Stimulated activated memory B cell treated with anti-CD40 and anti-IgM and Interleukin-4, amounts not matched to agents 10 μg/mL and 1 μg/mL and 100 μg/mL, for 72 hours (primary cell): ENCODE results near the gene PRICKLE2.

Experiments
- ATAC-seq: fragments of 150-1000 bp; cut with Tn5 transposase; 2 replicates; pipeline ENCODE4 v1.10.0; 2021
- H3K27ac Mint-ChIP-seq: one replicate; pipeline ENCODE4 v1.8.0; 2022; ENCODE audit warnings: mild to moderate bottlenecking, mixed read lengths
- H3K27me3 Mint-ChIP-seq: one replicate; pipeline ENCODE4 v1.8.0; 2022; ENCODE audit warnings: mixed read lengths
- H3K36me3 Mint-ChIP-seq: one replicate; pipeline ENCODE4 v1.8.0; 2022; ENCODE audit warnings: mixed read lengths
- H3K4me1 Mint-ChIP-seq: one replicate; pipeline ENCODE4 v1.8.0; 2022; ENCODE audit warnings: mixed read lengths
- H3K4me3 Mint-ChIP-seq: one replicate; pipeline ENCODE4 v1.8.0; 2022; ENCODE audit warnings: mild to moderate bottlenecking, moderate library complexity, mixed read lengths
- H3K9me3 Mint-ChIP-seq: one replicate; pipeline ENCODE4 v1.8.0; 2022; ENCODE audit warnings: mixed read lengths

Gene PRICKLE2

DNA sequence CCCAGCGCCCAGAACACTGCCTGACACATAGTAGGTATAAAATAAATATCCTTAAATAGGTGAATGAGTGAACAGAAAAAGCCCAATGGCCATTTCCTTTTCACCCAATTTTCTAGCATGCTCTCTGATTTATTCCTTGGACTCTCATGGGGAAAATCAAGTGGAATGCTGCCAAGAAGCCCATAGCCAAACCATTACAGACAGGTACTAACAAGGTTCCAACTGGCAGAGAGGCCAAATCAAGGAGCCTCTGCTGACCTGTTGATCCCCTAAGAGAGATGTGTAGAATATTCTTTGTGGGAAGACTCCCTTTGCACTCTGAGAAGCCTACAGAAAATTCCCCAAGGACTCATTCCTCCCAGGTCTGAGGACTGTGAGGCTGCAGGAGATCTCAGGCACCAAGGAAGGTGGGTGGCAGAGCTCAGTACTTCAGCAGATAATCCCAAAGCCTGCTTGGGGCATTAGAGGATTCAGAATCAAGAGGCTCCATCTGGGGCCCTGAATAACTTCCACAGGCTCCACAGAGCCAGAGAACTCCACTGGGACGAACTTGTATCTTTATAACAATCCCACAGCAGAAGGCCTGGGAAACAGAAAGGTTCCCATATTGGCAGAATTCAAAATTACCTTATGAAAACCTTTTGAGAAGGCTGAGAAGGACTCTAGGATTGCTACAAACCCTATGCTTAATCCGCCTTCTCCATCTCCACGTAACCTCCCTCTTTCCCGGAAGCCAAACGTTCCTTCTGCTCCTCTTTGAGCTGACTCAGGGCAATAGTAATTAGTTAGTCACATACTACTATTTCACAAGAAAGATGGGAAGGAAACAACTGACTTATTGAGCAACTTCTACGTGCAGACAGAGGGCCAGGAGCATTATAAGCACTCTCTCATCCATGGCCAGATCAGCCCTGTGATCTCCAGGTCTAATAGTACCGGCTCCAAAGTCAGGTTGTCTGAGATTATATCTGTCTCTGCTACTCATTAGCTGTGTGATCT lies 34.5 kb downstream of the PRICKLE2 start:
- peaks cover 3% of the 10 kb centered on the region for H3K9me3 Mint-ChIP-seq
- peaks cover 5% of the 10 kb centered on the region for H3K36me3 Mint-ChIP-seq
- H3K27me3 Mint-ChIP-seq, result no peaks in the 10 kb centered on the region
- no peak overlapping the region for H3K27ac Mint-ChIP-seq
- no peak overlapping the region for H3K4me3 Mint-ChIP-seq
- no peak for ATAC-seq
- H3K4me1 Mint-ChIP-seq, result no peaks in the 10 kb centered on the region

DNA sequence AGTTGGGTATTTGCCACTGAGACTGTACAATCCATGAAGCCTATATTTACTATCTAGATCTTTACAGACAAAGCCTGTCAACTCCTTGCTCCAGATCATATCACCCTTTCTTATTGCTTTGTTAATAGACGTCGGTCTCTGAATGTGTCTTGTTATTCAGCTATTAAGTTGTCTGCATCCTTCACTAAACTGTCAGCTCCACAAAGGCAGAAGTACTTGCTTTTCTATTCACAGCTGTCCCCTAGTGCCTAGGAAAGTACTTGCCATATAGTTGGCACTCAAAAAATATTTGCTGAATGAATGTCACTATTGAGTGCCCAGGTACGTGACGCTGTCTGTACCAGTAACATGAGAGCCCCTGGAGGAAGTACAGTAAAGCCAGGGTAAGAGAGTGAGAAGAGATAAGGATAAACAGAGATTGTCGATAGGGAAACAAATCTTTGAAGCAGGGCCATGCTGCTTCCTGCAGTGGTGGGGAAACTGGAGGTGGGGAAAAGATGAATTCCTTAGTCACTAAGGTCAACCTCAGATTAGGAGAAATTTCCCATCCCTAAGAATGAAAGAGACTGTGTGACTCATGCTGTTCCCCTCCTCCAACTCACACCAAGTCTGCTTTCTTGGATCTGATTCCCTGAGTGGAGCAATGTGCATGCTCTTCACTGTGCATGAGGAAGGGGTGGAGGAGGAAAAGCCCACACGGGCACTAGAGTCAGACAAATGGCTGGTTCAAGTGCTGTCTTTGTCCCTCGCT lies 36.3 kb downstream of the PRICKLE2 start:
- H3K4me1 Mint-ChIP-seq, result no peaks in the 10 kb centered on the region
- no peak overlapping the region for H3K4me3 Mint-ChIP-seq
- no peak overlapping the region for H3K27ac Mint-ChIP-seq

DNA sequence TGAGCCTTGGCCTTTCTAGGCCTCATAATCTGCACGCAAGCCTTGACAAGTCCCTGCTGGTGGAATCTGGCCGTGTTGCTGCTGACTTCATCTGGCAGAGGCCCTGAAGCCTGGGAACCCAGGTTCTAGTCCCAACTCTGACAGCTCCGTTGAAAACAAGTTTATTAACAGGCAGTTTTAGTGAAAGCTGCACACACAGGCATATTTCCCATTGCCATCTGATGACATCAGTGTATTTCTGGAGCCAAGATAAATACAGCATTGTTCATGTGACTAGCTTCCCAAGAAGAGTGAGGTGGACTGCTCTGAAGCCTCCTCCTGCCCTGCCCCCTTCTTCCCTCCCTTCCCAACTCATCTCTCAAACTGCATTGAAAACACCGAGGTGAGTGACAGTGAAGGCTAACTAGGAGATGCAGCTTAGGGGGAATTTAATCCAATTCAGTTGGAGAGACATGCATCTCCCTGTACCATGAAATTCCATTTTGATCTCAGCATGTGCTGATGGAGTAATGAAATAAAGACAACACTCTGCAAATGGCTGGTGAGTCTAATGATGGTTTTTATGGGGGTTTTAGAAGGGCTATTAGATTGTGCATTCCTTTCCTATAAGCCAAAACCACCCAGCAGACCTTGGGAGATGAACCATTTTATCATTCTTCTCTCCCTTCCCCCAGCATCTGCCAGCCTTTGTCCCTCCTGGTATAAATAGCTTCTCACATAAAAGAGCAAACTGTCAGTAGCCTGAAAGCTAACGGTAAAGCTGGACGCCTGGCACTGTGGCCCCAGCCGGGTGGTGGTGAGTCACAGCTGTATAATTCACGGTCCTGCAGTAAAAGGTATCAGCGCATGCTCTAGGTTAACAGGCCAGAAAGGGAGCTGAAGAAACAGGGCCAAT lies 38.0 kb downstream of the PRICKLE2 start:
- Mint-ChIP-seq H3K4me3 (no peak overlapping the region), H3K36me3 (no peaks in the 10 kb centered on the region), H3K9me3 (no peaks in the 10 kb centered on the region), H3K27ac (no peak overlapping the region), H3K4me1 (no peaks in the 10 kb centered on the region), H3K27me3 (no peaks in the 10 kb centered on the region)
- no peak for ATAC-seq

More for the DNA sequence above, 36.3 kb downstream of the PRICKLE2 start:
- peaks cover 3% of the 10 kb centered on the region for H3K9me3 Mint-ChIP-seq
- ATAC-seq, result no peak
- peaks cover 5% of the 10 kb centered on the region for H3K36me3 Mint-ChIP-seq
- no peaks in the 10 kb centered on the region for H3K27me3 Mint-ChIP-seq

DNA sequence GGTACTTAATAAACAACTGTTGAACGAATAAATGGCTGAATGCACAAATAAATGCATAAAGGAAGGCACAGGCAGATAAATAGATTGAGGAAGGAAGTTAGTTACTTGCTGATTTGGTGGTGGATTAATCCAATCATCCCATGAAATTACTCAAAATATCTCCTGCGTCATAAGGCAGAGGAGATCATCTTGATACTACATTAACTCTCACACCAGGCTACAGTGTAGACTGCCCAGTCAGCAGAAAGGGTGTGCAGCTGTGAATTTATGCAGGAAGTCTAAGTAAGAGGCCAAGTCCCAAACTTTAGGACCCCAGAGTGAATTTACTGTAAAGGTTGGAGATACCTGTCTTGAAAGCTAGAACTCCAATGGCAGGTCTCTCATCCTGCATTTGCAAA lies 38.6 kb downstream of the PRICKLE2 start:
- Mint-ChIP-seq H3K36me3 (no peaks in the 10 kb centered on the region), H3K4me3 (no peak overlapping the region), H3K9me3 (no peaks in the 10 kb centered on the region), H3K4me1 (no peaks in the 10 kb centered on the region), H3K27ac (no peak overlapping the region), H3K27me3 (no peaks in the 10 kb centered on the region)
- ATAC-seq, result no peak

- Mint-ChIP-seq H3K27ac (no peak overlapping the region), H3K4me1 (no peaks in the 10 kb centered on the region), H3K36me3 (no peaks in the 10 kb centered on the region), H3K4me3 (no peak overlapping the region), H3K9me3 (no peaks in the 10 kb centered on the region), H3K27me3 (no peaks in the 10 kb centered on the region)
- no peak for ATAC-seq
These were observed 39.8 kb downstream of the PRICKLE2 start for GRCh38 chr3:64185436-64185835.

DNA sequence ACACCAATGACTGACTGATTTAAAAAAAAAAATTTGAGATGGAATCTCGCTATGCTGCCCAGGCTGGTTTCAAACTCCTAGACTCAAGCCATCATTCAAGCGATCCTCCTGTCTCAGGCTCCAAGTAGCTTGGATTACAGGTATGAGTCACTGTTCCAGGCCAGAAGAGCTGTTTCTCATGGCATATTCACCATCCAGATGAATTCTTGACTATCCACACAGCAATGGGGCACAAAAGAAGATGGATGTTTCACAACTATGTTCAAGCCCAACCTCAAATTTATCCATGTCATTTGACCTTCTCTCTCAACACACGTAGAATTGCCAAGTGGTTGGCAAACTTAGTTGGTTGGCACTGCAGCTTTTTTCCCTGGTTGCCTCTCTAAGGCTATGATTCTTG lies 40.6 kb downstream of the PRICKLE2 start:
- Mint-ChIP-seq H3K27ac (no peak overlapping the region), H3K4me1 (no peaks in the 10 kb centered on the region), H3K4me3 (no peak overlapping the region), H3K9me3 (no peaks in the 10 kb centered on the region), H3K27me3 (no peaks in the 10 kb centered on the region), H3K36me3 (no peaks in the 10 kb centered on the region)
- ATAC-seq, result no peak

DNA sequence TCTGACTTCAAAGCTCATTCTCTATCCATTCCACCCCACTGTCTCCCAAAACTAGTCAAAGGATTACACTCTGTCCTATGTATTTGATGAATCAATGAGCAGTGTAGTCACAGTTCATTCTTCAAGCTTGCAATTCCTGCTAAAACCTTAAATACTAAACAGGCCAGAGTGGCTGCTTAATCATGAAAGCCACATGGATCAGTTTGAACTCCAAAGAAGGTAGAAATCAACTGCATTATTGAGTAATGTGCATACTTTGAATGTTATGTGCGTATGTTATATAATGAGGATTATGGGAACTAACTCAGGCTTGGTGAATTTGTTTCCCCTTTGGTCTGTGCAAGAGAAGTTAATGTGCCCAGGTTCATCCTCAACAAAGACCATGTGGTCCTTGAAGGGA lies 45.4 kb downstream of the PRICKLE2 start:
- Mint-ChIP-seq H3K9me3 (no peaks in the 10 kb centered on the region), H3K4me3 (no peak overlapping the region), H3K27ac (no peak overlapping the region), H3K4me1 (no peaks in the 10 kb centered on the region), H3K36me3 (no peaks in the 10 kb centered on the region), H3K27me3 (no peaks in the 10 kb centered on the region)
- no peak for ATAC-seq

GRCh38 chr3:64179249-64179648 lies 46.0 kb downstream of the PRICKLE2 start:
- no peaks in the 10 kb centered on the region for H3K9me3 Mint-ChIP-seq
- H3K27ac Mint-ChIP-seq, result no peak overlapping the region
- no peak overlapping the region for H3K4me3 Mint-ChIP-seq
- no peaks in the 10 kb centered on the region for H3K27me3 Mint-ChIP-seq
- H3K4me1 Mint-ChIP-seq, result no peaks in the 10 kb centered on the region
- ATAC-seq, result no peak
- H3K36me3 Mint-ChIP-seq, result no peaks in the 10 kb centered on the region

DNA sequence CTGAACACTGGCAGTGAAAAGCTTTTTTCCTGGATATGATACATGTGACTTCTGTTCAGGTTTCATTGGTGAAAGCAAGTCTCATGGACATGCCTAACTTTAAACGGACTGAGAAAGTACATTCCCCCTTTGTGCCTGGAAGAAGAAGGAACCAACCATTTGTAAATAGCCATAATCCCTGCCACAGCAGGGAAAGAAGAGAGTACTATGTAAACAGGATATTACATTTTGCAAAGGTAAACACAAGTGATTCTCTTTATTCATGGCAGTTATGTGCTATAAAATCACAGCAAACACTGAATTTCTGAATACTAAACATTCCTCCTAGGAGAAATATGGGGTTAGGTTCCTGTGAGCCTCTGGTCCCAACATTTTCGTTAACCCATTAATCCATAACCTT lies 46.8 kb downstream of the PRICKLE2 start:
- Mint-ChIP-seq H3K9me3 (no peaks in the 10 kb centered on the region), H3K36me3 (no peaks in the 10 kb centered on the region), H3K4me3 (no peak overlapping the region), H3K4me1 (no peaks in the 10 kb centered on the region), H3K27me3 (no peaks in the 10 kb centered on the region), H3K27ac (no peak overlapping the region)
- ATAC-seq, result no peak

- no peak overlapping the region for H3K4me3 Mint-ChIP-seq
- no peak for ATAC-seq
- no peaks in the 10 kb centered on the region for H3K36me3 Mint-ChIP-seq
- H3K9me3 Mint-ChIP-seq, result no peaks in the 10 kb centered on the region
- H3K4me1 Mint-ChIP-seq, result no peaks in the 10 kb centered on the region
- H3K27me3 Mint-ChIP-seq, result no peaks in the 10 kb centered on the region
- no peak overlapping the region for H3K27ac Mint-ChIP-seq
These were observed 48.7 kb downstream of the PRICKLE2 start for GRCh38 chr3:64176461-64176996.

DNA sequence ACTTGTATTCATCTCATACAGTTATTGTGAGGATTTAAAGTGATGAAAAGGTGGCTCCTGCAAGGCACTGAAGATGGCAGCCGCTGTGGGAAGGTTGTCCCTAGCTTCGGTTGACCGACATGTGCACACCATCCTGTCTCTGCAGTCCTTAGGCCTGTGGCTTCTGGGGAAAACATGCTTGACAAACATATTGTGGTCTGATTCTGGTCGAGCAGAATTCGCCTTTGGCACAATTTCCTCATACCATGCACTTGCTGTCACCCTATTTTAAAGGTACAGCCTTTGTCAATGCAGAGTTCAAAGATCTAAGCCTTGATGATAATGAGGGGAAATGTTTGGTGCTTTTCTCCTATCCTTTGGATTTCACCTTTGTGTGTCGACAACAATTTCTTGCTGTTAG lies 50.9 kb downstream of the PRICKLE2 start:
- H3K27ac Mint-ChIP-seq, result no peak overlapping the region
- ATAC-seq, result no peak
- no peaks in the 10 kb centered on the region for H3K9me3 Mint-ChIP-seq
- H3K36me3 Mint-ChIP-seq, result no peaks in the 10 kb centered on the region
- no peaks in the 10 kb centered on the region for H3K27me3 Mint-ChIP-seq
- no peak overlapping the region for H3K4me3 Mint-ChIP-seq
- H3K4me1 Mint-ChIP-seq, result no peaks in the 10 kb centered on the region

DNA sequence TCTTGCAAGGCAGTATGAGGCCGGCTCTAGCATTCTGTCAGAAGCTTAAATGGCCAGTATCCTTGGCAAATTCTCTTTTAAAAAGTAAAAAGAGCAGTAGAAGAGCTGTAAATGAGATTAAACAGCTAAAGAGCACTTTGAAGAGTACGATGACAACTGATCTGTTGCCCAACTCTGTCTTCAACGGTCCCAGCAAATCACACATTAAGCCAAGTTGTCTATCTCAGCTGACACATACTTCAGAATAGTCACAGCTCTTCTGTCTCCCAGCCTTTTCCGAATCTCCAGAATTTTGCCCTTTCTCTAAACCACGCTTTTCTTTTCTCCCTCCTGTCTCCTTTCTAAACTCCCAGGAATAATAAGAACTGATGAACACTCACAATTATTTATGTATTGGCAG lies 51.7 kb downstream of the PRICKLE2 start:
- no peak overlapping the region for H3K4me3 Mint-ChIP-seq
- no peaks in the 10 kb centered on the region for H3K4me1 Mint-ChIP-seq
- no peak overlapping the region for H3K27ac Mint-ChIP-seq
- H3K36me3 Mint-ChIP-seq, result no peaks in the 10 kb centered on the region
- no peaks in the 10 kb centered on the region for H3K9me3 Mint-ChIP-seq
- H3K27me3 Mint-ChIP-seq, result no peaks in the 10 kb centered on the region
- ATAC-seq, result no peak

DNA sequence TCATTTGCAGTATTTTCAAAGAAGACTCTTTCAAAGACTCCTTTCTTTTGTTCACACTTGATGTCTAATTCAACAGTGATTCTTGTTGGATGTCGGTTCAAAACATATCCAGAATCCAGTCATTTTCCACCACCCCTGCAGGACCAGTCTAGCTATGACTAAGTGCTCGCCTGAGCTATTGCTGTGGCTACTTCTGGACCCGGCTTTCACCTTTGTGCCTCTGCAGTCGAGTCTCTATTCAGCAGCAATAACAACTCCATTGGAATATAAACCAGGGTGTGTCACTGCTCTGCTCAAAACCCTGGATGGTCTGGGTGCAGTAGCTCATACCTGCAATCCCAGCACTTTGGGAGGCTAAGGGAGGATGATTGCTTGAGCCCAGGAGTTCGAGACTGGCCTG lies 55.0 kb downstream of the PRICKLE2 start:
- Mint-ChIP-seq H3K27me3 (no peaks in the 10 kb centered on the region), H3K27ac (no peak overlapping the region), H3K4me3 (no peak overlapping the region), H3K9me3 (no peaks in the 10 kb centered on the region), H3K4me1 (no peaks in the 10 kb centered on the region), H3K36me3 (no peaks in the 10 kb centered on the region)
- ATAC-seq, result no peak

- Mint-ChIP-seq H3K27ac (no peak overlapping the region), H3K27me3 (no peaks in the 10 kb centered on the region), H3K9me3 (no peaks in the 10 kb centered on the region), H3K4me1 (peaks cover 8% of the 10 kb centered on the region), H3K4me3 (no peak overlapping the region), H3K36me3 (no peaks in the 10 kb centered on the region)
- no peak for ATAC-seq
These were observed 57.4 kb downstream of the PRICKLE2 start for GRCh38 chr3:64167868-64168267.

DNA sequence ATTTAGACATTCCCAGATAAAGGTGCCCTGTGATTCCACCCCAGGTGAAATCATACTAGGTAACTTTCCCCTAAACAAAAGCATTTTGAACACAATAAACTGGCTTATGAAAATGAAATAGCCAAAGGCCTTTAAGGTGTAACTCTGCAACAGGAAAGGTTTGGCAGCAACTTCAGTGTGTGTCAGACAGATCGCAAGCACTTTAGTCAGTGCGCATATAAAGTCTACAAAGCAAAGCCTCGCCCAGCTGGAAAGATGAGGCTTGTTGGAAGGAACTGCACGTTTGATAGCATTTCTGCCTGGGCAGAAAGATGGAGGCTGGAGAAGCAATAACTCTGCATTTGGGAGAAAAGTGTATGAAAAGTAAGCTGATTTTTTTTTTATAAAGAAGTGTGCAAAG lies 57.9 kb downstream of the PRICKLE2 start:
- Mint-ChIP-seq H3K27ac (no peak overlapping the region), H3K36me3 (no peaks in the 10 kb centered on the region), H3K4me1 (peaks cover 8% of the 10 kb centered on the region), H3K27me3 (no peaks in the 10 kb centered on the region), H3K4me3 (no peak overlapping the region), H3K9me3 (no peaks in the 10 kb centered on the region)
- no peak for ATAC-seq
